A673 (cell line): ENCODE data around the gene EXD3.
"Not testable (repeated sequence)": the region's sequence is repeated elsewhere in the genome, so short reads cannot be mapped to it uniquely, and the experiment has no call there.

ENCODE experiments used
- CTCF ChIP-seq: fragments of 300-800, 200-600 bp; sonication (generic); conservative IDR thresholded peaks from 2 replicates; pipeline ENCODE4 v1.5.1; 2017; ENCODE audit warnings: low read depth, mild to moderate bottlenecking, antibody characterized with exemption, low read length, moderate library complexity, mixed read lengths
- EZH2 ChIP-seq: fragments of 200-600 bp; sonication (generic); IDR thresholded peaks from 2 replicates; pipeline ENCODE4 v1.6.1; 2017; ENCODE audit warnings: borderline replicate concordance, low read depth, mild to moderate bottlenecking, mixed read lengths, antibody characterized with exemption, low read length; ENCODE audit not compliant: poor library complexity, severe bottlenecking

- TF ChIP-seq CTCF, EZH2: not testable (repeated sequence)
Measured at GRCh38 chr9:137451264-137452005, 28.5 kb upstream of the EXD3 start.
